NT2/D1 (cell line): Measurements from ENCODE around the gene KCNH1.

ENCODE experiments used
- SUZ12 ChIP-seq: IDR thresholded peaks from 2 replicates; pipeline ENCODE4 v1.6.1; 2011; ENCODE audit not compliant: insufficient read length, insufficient read depth; ENCODE audit errors: extremely low read depth
- ZNF274 ChIP-seq: IDR thresholded peaks from 2 replicates; pipeline ENCODE4 v1.6.1; 2011; ENCODE audit warnings: mild to moderate bottlenecking, low read depth, low read length

DNA sequence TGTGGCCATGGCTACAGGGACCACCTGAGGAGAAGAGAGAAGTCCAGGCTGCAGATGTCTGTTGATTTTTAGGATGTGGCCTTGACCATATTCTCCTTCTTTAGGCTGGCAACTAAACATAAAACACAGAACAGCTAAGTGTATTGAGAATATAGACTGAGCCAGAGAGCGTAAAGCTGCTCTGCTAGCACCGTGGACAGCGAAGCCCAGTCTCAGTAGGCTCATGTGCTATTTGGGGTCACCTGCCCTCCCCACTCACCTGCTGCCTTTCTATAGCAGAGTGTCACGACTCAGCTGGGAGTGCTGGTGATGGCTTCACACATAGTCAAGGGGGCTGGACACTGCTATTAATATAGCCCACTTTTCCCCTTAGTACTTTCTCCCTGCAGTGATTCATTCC, 278.5 kb downstream of the KCNH1 start:
- TF ChIP-seq ZNF274 (no peak), SUZ12 (no peak)
